Common myeloid progenitor, CD34-positive (primary cell): ENCODE results near the gene EFS.
A peak's percentile ranks its signal among the peaks of the same experiment; 100 is the strongest.

Experiments
- CTCF ChIA-PET: fragments of 350-600 bp; sonication (Branson Sonifier 250); formaldehyde crosslinking; loops from one replicate; lab custom pipeline; 2021; ENCODE audit warnings: antibody characterized with exemption; lab: Charles Lee
- POLR2A ChIA-PET: fragments of 350-600 bp; sonication (Branson Sonifier 250); formaldehyde crosslinking; loops from one replicate; lab custom pipeline; 2021; ENCODE audit warnings: antibody characterized with exemption; lab: Charles Lee
- DNase-seq, 3 donors: peaks; one replicate each; pipeline versions ENCODE4 v3.0.0 to v3.0.0-alpha.2; 2013
- H3K27ac ChIP-seq, 2 experiments: 1 replicate in 1 of 2; 2 replicates in 1 of 2; pipeline ENCODE4 v1.7.0; 2013; ENCODE audit warnings: inconsistent platforms in 2 of 2, low read length in 2 of 2, mild to moderate bottlenecking in 2 of 2, low read depth in 1 of 2, moderate library complexity in 1 of 2; ENCODE audit not compliant: severe bottlenecking in 2 of 2, insufficient read depth in 1 of 2, poor library complexity in 1 of 2
- H3K27me3 ChIP-seq, 5 experiments: replicated peaks in 2 of 5; 1 replicate in 3 of 5; 2 replicates in 2 of 5; pipeline versions ENCODE4 v1.6.1 to v1.7.0; 2013; ENCODE audit warnings: low read length in 4 of 5, mild to moderate bottlenecking in 2 of 5, moderate library complexity in 2 of 5, inconsistent platforms in 1 of 5; ENCODE audit not compliant: insufficient read depth in 5 of 5, control insufficient read depth in 4 of 5
- H3K36me3 ChIP-seq, 4 experiments: 1 replicate in 2 of 4; 2 replicates in 2 of 4; pipeline versions ENCODE4 v1.6.1 to v1.7.0; 2013; ENCODE audit warnings: low read length in 3 of 4, control low read depth in 1 of 4, mild to moderate bottlenecking in 1 of 4; ENCODE audit not compliant: control insufficient read depth in 4 of 4, insufficient read depth in 4 of 4
- H3K4me1 ChIP-seq, 4 experiments: 1 replicate in 3 of 4; 2 replicates in 1 of 4; pipeline versions ENCODE4 v1.6.1 to v1.7.1; 2013; ENCODE audit warnings: low read length in 3 of 4, mild to moderate bottlenecking in 3 of 4, control low read depth in 1 of 4, inconsistent platforms in 1 of 4, moderate library complexity in 1 of 4; ENCODE audit not compliant: control insufficient read depth in 4 of 4, insufficient read depth in 4 of 4; ENCODE audit errors: control extremely low read depth in 1 of 4
- H3K4me3 ChIP-seq, 7 experiments: 1 replicate in 4 of 7; 2 replicates in 3 of 7; pipeline versions ENCODE4 v1.5.1 to v1.7.0; 2013; ENCODE audit warnings: mild to moderate bottlenecking in 7 of 7, low read length in 6 of 7, moderate library complexity in 6 of 7, inconsistent platforms in 2 of 7, low read depth in 2 of 7, control low read depth in 1 of 7; ENCODE audit not compliant: insufficient read depth in 4 of 7, control insufficient read depth in 1 of 7; ENCODE audit errors: extremely low read depth in 1 of 7
- H3K9me3 ChIP-seq, 5 experiments: 1 replicate in 4 of 5; 2 replicates in 1 of 5; pipeline versions ENCODE4 v1.6.1 to v1.7.1; 2013; ENCODE audit warnings: low read length in 4 of 5, mild to moderate bottlenecking in 2 of 5, inconsistent platforms in 1 of 5, low read depth in 1 of 5, moderate library complexity in 1 of 5; ENCODE audit not compliant: control insufficient read depth in 4 of 5, insufficient read depth in 2 of 5; ENCODE audit errors: control extremely low read depth in 1 of 5
- WGBS: methylation state at CpG from one replicate; pipeline ENCODE4 v1.1.5; 2013; ENCODE audit not compliant: insufficient coverage; 5-methylcytosine and 5-hydroxymethylcytosine counted together

The EFS gene

GRCh38 chr14:23322568-23323517, 42.1 kb downstream of the EFS start:
- DNase-seq = no peak
- 85% methylated on average over 5 of the region's 10 CpGs for WGBS
- ChIA-PET CTCF (interaction anchor here (0.6 to 9.1 kb wide), 14 partner anchors 12 to 241 kb away, joined by 3 to 177 read pairs (median 4); partner anchors contain the start of genes BCL2L2, CMTM5, HOMEZ and PPP1R3E), POLR2A (interaction anchor here (0.7 to 2.9 kb wide), 4 partner anchors 16 to 156 kb away, joined by 3 to 38 read pairs (median 8); partner anchors contain the start of genes BCL2L2 and PPP1R3E)
- H3K27ac ChIP-seq = peak overlapping the region; percentile 89 to 92
- no peaks in the 10 kb centered on the region for H3K27me3 ChIP-seq
- H3K36me3 ChIP-seq = peaks cover 13 to 29% (median 25%) of the 10 kb centered on the region in 4 experiments
- peaks cover 8 to 25% (median 22%) of the 10 kb centered on the region in 4 experiments for H3K4me1 ChIP-seq
- H3K4me3 ChIP-seq = peak overlapping the region; percentile 66 to 93 (median 83)
- H3K9me3 ChIP-seq = no peaks in the 10 kb centered on the region

DNA sequence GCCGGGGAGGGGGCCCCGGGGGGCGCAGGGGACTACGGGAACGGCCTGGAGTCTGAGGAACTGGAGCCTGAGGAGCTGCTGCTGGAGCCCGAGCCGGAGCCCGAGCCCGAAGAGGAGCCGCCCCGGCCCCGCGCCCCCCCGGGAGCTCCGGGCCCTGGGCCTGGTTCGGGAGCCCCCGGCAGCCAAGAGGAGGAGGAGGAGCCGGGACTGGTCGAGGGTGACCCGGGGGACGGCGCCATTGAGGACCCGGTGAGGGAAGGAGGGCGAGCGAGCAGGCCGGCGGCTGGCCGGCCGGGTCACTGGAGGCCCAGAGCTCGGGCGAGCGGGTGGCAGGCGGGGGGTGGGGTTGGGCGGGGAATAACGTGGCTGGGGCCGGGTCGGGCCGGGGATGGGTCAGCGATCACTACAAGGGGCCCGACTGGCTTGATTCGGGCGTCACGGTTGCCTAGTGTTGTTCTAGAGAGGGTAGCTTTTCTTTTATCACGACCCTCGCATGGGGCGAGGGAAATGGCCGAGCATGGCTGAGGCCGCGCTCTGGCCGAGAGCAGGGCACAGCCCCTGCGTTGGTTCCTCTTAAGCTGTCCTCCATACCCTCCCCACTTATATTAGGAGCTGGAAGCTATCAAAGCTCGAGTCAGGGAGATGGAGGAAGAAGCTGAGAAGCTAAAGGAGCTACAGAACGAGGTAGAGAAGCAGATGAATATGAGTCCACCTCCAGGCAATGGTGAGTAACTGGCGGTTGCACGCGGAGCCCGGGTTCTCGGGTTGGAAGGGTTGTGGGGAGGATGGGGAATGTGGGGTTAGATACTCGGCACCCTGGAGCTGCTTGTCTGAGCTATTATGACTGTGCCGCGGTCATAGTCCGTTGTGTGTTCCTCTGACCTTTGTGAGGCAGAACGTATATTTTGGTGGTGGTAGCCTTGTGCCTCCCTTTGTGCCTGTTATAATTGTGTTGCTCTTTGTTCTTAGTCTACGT, 43.1 kb downstream of the EFS start:
- POLR2A ChIA-PET = interaction anchor here (0.6 to 2.9 kb wide), 8 partner anchors 15 to 237 kb away, joined by 3 to 38 read pairs (median 5); partner anchors contain the start of genes BCL2L2, HOMEZ, PPP1R3E and SLC22A17
- peaks cover 13 to 35% (median 27%) of the 10 kb centered on the region in 4 experiments for H3K36me3 ChIP-seq
- DNase-seq = peak; percentile 32 to 67 (median 65)
- no peaks in the 10 kb centered on the region for H3K27me3 ChIP-seq
- peaks cover 8 to 25% (median 22%) of the 10 kb centered on the region in 4 experiments for H3K4me1 ChIP-seq
- under 1% methylated on average over 24 of the region's 64 CpGs for WGBS
- no peaks in the 10 kb centered on the region for H3K9me3 ChIP-seq
- CTCF ChIA-PET = interaction anchor here (0.6 to 9.1 kb wide), 15 partner anchors 13 to 776 kb away, joined by 3 to 177 read pairs (median 4); partner anchors contain the start of genes BCL2L2, CMTM5, HOMEZ and PPP1R3E
- H3K27ac ChIP-seq = peak overlapping the region; percentile 89 to 92
- H3K4me3 ChIP-seq = peak overlapping the region; percentile 66 to 93 (median 83)

- peak; percentile 100 for DNase-seq
- peaks cover 13 to 33% (median 26%) of the 10 kb centered on the region in 4 experiments for H3K36me3 ChIP-seq
- under 1% methylated on average over 61 of the region's 63 CpGs for WGBS
- H3K27ac ChIP-seq = peak within 1 kb of the TSS; percentile 89 to 92
- no peaks in the 10 kb centered on the region for H3K27me3 ChIP-seq
- POLR2A ChIA-PET = interaction anchor here (0.5 to 2.9 kb wide), 7 partner anchors 14 to 235 kb away, joined by 3 to 38 read pairs (median 4); partner anchors contain the start of genes BCL2L2, HOMEZ, PPP1R3E and SLC22A17
- peaks cover 8 to 25% (median 22%) of the 10 kb centered on the region in 4 experiments for H3K4me1 ChIP-seq
- H3K9me3 ChIP-seq = no peaks in the 10 kb centered on the region
- CTCF ChIA-PET = interaction anchor here (0.6 to 9.1 kb wide), 8 partner anchors 18 to 777 kb away, joined by 3 to 177 read pairs (median 4); partner anchors contain the start of genes BCL2L2, CMTM5 and PPP1R3E
- peak within 1 kb of the TSS; percentile 66 to 93 (median 83) for H3K4me3 ChIP-seq
Measured at GRCh38 chr14:23320584-23321571, 44.1 kb downstream of the EFS start, which contains the start of gene PABPN1. TSS of gene PABPN1 (plus strand) at chr14:23321457. CDS start at chr14:23321470, 13 bp downstream.

GRCh38 chr14:23319746-23320583, 45.0 kb downstream of the EFS start:
- no peak for DNase-seq
- ChIA-PET POLR2A (interaction anchor here (0.7 to 2.9 kb wide), 4 partner anchors 13 to 34 kb away, joined by 3 to 38 read pairs (median 10); partner anchors contain the start of genes BCL2L2, HOMEZ and PPP1R3E), CTCF (interaction anchor here (1.4 to 9.1 kb wide), 4 partner anchors 17 to 59 kb away, joined by 3 to 177 read pairs (median 19); partner anchors contain the start of genes BCL2L2 and PPP1R3E)
- H3K9me3 ChIP-seq = no peaks in the 10 kb centered on the region
- no peaks in the 10 kb centered on the region for H3K27me3 ChIP-seq
- peak overlapping the region; percentile 6 to 83 (median 63) for H3K4me3 ChIP-seq
- WGBS = 75% methylated on average over 9 of the region's 17 CpGs
- peaks cover 8 to 25% (median 22%) of the 10 kb centered on the region in 4 experiments for H3K4me1 ChIP-seq
- peak overlapping the region; percentile 83 to 90 for H3K27ac ChIP-seq
- H3K36me3 ChIP-seq = peaks cover 13 to 28% (median 20%) of the 10 kb centered on the region in 4 experiments

- Histone ChIP-seq H3K27ac (no peak overlapping the region), H3K27me3 (no peaks in the 10 kb centered on the region), H3K9me3 (no peaks in the 10 kb centered on the region), H3K36me3 (peaks cover 0 to 16% (median 2%) of the 10 kb centered on the region in 4 experiments), H3K4me1 (peaks cover 0 to 12% (median 9%) of the 10 kb centered on the region in 4 experiments), H3K4me3 (no peak overlapping the region)
- no peak for DNase-seq
- CTCF ChIA-PET = interaction anchor here (9.1 kb wide), 1 partner anchor 13 kb away, joined by 177 read pairs; the partner anchor contains the start of genes BCL2L2 and PPP1R3E
- POLR2A ChIA-PET = interaction anchor here (1.6 kb wide), 1 partner anchor 14 kb away, joined by 10 read pairs; the partner anchor contains the start of gene PPP1R3E
- 100% methylated on average over 4 of the region's 5 CpGs for whole genome bisulfite sequencing
Measured at GRCh38 chr14:23316300-23316699, 48.7 kb downstream of the EFS start.
